ENCODE results near the gene KRTAP1-4.
"Not testable (repeated sequence)": the region's sequence is repeated elsewhere in the genome, so short reads cannot be mapped to it uniquely, and the experiment has no call there.

Gene KRTAP1-4

DNA sequence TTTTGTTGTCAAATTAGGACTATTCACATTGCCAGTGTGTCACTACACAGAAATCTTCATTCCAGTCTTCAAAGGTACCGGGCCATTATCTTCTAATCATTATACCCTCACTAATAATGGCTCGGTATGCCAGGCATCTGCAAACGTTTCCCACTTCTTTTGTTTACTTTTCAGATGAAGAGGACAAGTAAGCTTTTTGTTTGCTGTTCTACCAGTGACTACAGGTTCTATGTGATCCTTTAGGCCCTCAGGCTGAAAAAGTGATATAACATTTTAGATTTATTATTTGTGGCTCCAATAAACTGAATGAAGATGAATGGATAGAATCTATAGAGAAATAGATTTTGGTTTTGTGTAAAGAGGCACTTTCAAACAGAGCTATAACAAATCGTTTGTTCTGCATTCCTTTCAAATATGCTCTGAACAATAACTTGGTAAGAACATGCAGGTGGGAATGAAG, 20.7 kb downstream of the KRTAP1-4 start:
- DNase-seq (ENCODE audit: extremely low read depth in 1 of 2, low read depth in 1 of 2) = no peak

- no peak for DNase-seq (ENCODE audit: extremely low read depth in 1 of 2, low read depth in 1 of 2)
Observed at GRCh38 chr17:41008811-41009210, 21.2 kb downstream of the KRTAP1-4 start, which contains the start of gene KRTAP3-1. Gene KRTAP3-1 (minus strand): TSS chr17:41009128. CDS start chr17:41009074, 54 bp downstream.

DNA sequence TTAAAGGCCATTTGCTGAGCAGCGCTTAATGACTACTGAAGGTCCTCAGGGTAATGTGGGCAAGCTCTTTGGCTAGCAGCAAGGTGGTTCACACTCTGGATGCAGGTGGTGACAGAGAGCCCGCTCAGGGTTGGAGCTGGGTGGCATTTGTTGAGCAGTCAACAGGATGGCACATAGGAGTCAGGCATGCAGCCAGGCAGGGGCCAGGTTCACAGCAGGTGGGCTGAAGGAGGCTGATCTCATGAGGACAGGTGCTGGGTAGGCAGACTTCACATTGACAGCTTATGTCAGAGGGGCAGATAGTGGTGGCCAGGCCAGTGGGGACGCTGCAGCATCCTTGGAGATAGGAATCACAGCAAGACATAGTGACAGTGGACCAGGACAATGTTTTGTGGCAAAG, 25.6 kb downstream of the KRTAP1-4 start:
- DNase-seq (ENCODE audit: extremely low read depth in 1 of 2, low read depth in 1 of 2) = no peak

GRCh38 chr17:41003926-41004325, 26.1 kb downstream of the KRTAP1-4 start:
- DNase-seq (ENCODE audit: extremely low read depth in 1 of 2, low read depth in 1 of 2) = no peak

- DNase-seq (ENCODE audit: extremely low read depth in 1 of 2, low read depth in 1 of 2) = no peak
Observed at GRCh38 chr17:41002814-41003213, 27.2 kb downstream of the KRTAP1-4 start.

GRCh38 chr17:41001795-41002194, 28.2 kb downstream of the KRTAP1-4 start:
- DNase-seq (ENCODE audit: extremely low read depth in 1 of 2, low read depth in 1 of 2) = no peak

DNA sequence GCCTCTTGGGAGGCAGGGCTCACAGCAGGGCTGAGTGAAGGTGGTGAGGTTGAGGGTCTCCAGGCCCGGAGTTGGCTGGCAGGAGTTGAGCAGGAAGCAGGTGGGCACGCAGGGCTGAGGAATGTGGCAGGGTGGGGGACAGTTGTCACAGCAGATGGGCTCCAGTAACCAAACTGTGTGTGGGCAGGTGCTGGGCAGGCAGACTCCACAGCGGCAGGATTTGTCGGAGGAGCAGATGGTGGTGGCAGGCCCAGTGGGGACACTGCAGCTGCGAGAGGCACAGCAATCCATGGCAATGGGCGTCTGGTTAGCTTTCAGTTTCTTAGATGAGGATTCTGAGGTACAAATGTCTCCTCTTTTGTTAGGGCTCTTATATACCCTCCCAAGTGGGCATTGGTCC, 30.4 kb downstream of the KRTAP1-4 start, which contains the start of gene KRTAP3-2:
TSS of gene KRTAP3-2 (minus strand) at position 344 of the 400 bp plus-strand sequence. CDS start at position 291, 53 bp downstream.
- DNase-seq (ENCODE audit: extremely low read depth in 1 of 2, low read depth in 1 of 2) = not testable (repeated sequence)

DNA sequence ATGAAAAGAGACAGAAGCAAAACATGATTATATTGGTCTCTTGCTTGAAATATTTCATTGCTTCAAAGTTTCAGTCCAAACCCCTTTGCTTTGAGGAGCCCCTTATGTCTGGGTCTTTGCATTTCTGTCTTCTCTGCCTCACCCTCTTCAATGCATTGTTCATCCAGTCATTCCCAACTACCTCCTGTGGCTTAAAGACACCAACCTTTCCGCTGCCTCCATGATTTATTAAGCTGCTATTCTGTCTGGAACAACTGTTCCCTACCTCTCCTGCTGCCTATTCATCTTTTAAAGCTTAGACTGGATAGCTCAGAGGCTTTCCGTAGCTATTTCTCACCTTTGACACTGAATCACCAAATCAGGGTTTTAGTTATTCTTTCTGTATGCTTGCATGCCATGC, 32.6 kb downstream of the KRTAP1-4 start:
- DNase-seq (ENCODE audit: extremely low read depth in 1 of 2, low read depth in 1 of 2) = no peak

GRCh38 chr17:40996829-40997228, 33.2 kb downstream of the KRTAP1-4 start:
- DNase-seq (ENCODE audit: extremely low read depth in 1 of 2, low read depth in 1 of 2) = no peak

DNA sequence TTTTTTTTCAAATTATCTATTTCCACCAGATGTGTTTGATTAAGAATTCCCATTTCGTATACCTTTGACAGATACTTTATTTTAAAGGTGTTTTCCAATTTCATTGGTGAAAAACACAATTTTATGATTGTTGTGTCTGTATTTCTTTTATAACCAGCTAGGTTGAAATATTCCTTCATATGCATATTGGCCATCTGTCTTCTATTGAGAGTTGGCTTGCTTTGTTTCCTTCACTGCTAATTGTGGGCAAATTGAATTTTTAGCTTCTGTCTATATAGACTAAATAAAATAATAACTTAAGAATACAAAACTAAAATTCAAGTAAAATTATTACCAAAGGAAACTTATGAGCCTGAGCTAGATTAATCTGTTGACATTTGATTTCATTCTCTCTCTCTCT, 34.9 kb downstream of the KRTAP1-4 start:
- no peak for DNase-seq (ENCODE audit: extremely low read depth in 1 of 2, low read depth in 1 of 2)

- no peak for DNase-seq (ENCODE audit: extremely low read depth in 1 of 2, low read depth in 1 of 2)
Observed at GRCh38 chr17:40993839-40994238, 36.2 kb downstream of the KRTAP1-4 start, which contains the start of gene KRTAP3-3. Gene KRTAP3-3 (minus strand): TSS chr17:40994164. CDS start chr17:40994097, 67 bp downstream.

DNA sequence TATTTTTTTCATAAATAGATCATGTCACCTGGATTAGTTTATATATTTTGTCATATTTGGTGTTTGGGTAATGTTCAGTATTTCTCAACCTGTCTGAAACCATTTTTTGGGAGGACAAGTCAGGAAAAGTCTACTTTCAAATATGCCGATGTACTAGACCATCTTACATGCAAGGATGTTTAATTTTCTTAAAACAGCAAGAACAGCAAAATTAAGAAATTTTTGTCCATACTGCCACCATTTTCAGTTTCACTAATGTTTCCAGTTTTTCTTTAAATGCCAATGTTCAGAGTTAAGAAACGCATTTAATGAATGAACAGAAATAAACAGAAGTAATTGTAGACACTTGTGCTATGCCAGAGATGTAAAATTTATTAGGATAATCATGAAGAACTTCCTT, 36.9 kb downstream of the KRTAP1-4 start:
- no peak for DNase-seq (ENCODE audit: extremely low read depth in 1 of 2, low read depth in 1 of 2)

GRCh38 chr17:40992666-40993065, 37.3 kb downstream of the KRTAP1-4 start:
- no peak for DNase-seq (ENCODE audit: extremely low read depth in 1 of 2, low read depth in 1 of 2)

GRCh38 chr17:40986920-40987319, 43.1 kb downstream of the KRTAP1-4 start:
- DNase-seq (ENCODE audit: extremely low read depth in 1 of 2, low read depth in 1 of 2) = no peak

DNA sequence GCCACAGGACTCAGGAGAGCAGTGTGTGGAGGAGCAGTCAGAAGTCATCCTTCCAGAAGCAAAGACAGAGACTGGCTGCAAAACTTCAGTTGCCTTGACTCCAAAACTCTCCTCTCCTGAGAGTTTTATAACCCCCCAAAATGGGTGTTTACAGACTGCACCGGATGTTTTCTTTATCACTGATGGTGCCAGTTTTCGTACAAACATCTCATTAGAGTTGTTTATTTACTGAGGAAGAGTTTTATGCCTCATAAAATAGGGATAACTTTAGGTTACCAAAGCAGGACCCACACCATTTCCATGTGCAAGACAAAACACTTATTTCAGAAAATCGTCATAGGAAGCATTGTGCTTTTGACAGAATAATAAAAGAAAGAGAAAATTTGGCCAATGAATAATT, 45.8 kb downstream of the KRTAP1-4 start, which contains the start of gene KRT40:
TSS of gene KRT40 (minus strand) at position 101 of the 400 bp plus-strand sequence. CDS start at position 48, 53 bp downstream.
- DNase-seq (ENCODE audit: extremely low read depth in 1 of 2, low read depth in 1 of 2) = no peak

DNA sequence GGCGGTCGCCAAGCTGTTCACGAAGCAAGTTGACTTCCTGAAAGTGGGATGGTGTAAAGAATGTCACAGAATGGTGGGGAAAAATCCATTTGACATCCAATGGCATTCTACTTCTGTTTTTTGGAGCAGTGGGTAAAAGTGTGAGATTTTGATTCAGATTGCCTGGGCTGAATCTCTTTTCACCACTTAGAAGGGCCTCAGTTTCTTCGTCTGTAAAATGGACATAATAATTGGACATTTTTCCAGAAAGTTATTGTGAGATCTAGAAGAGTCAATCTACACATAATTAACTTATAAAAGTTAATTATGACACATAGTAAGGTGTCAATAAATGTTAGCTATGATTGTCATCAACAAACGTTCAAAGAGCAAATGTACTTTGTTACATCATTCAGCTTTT, 48.9 kb downstream of the KRTAP1-4 start:
- DNase-seq (ENCODE audit: extremely low read depth in 1 of 2, low read depth in 1 of 2) = no peak

- no peak for DNase-seq (ENCODE audit: extremely low read depth in 1 of 2, low read depth in 1 of 2)
Observed at GRCh38 chr17:40980596-40980995, 49.4 kb downstream of the KRTAP1-4 start.

DNA sequence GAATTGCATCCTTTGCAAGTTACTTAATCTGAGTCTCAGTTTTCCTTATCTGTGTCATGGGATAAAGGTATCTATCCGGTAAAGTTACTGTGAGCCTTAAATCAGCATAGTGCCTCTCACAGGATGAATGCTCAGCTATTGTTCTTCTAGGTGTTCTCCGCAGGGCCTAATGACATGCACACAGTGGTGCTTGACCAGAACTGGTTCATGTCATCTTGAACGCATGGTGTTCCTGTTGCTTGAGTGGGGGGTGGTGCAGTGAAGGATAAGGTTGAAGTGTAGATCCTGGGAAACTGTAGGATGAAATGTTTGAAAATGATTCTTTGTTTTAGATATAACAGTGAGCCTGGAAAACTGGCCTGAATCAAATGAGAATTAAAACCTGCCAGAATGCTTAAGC, 49.9 kb downstream of the KRTAP1-4 start:
- DNase-seq (ENCODE audit: extremely low read depth in 1 of 2, low read depth in 1 of 2) = no peak
